SU-DHL-6 (cell line): ENCODE measurements around the gene CEP41.

Experiments used
- H2AFZ ChIP-seq: fragments of 200-600 bp; sonication (generic); 2 replicates; pipeline ENCODE4 v1.6.1; 2014; ENCODE audit warnings: low read depth, mild to moderate bottlenecking, moderate library complexity, mixed read lengths, antibody characterized with exemption, low read length; ENCODE audit not compliant: severe bottlenecking
- H3F3A ChIP-seq: fragments of 200-600 bp; shearing (Covaris generic); 2 replicates; pipeline ENCODE4 v1.6.0; 2016; ENCODE audit warnings: antibody characterized with exemption, mild to moderate bottlenecking; ENCODE audit not compliant: insufficient read depth
- H3K27ac ChIP-seq: fragments of 200-600 bp; sonication (generic); 2 replicates; pipeline ENCODE4 v1.5.1; 2016; ENCODE audit warnings: low read depth, mild to moderate bottlenecking, low read length, moderate library complexity, mixed read lengths
- H3K27me3 ChIP-seq: fragments of 200-600 bp; sonication (generic), shearing (Covaris generic); 2 replicates; pipeline ENCODE4 v1.6.0; 2014; ENCODE audit warnings: mild to moderate bottlenecking, low read length
- H3K36me3 ChIP-seq: fragments of 200-600 bp; sonication (generic); 2 replicates; pipeline ENCODE4 v1.6.1; 2014; ENCODE audit warnings: mild to moderate bottlenecking, low read length, mixed read lengths
- H3K4me2 ChIP-seq: fragments of 300-600, 200-600 bp; shearing (Covaris generic), sonication (generic); 2 replicates; pipeline ENCODE4 v1.6.0; 2014; ENCODE audit warnings: low read length, low read depth, mild to moderate bottlenecking; ENCODE audit not compliant: poor library complexity, severe bottlenecking
- H3K4me3 ChIP-seq: fragments of 200-600 bp; sonication (generic); 2 replicates; pipeline ENCODE4 v1.5.1; 2014; ENCODE audit warnings: antibody characterized with exemption, low read length, mild to moderate bottlenecking, mixed read lengths; ENCODE audit not compliant: insufficient read depth, poor library complexity, severe bottlenecking
- H3K79me2 ChIP-seq: fragments of 200-600 bp; sonication (generic); 2 replicates; pipeline ENCODE4 v1.6.1; 2014; ENCODE audit warnings: mild to moderate bottlenecking, low read length, moderate library complexity; ENCODE audit not compliant: insufficient read depth
- H3K9ac ChIP-seq: fragments of 200-600 bp; sonication (generic); 2 replicates; pipeline ENCODE4 v1.7.0; 2014; ENCODE audit warnings: mild to moderate bottlenecking, low read length
- H3K9me2 ChIP-seq: fragments of 200-600 bp; sonication (generic); replicated peaks from 2 replicates; pipeline ENCODE4 v1.6.1; 2014; ENCODE audit warnings: low read length; ENCODE audit not compliant: insufficient read depth
- H3K9me3 ChIP-seq: fragments of 200-600 bp; sonication (generic); 2 replicates; pipeline ENCODE4 v1.6.1; 2014; ENCODE audit warnings: low read length, mixed read lengths; ENCODE audit not compliant: insufficient read depth
- H4K20me1 ChIP-seq: fragments of 200-600 bp; sonication (generic); 2 replicates; pipeline ENCODE4 v1.6.1; 2014; ENCODE audit warnings: low read depth, mild to moderate bottlenecking, antibody characterized with exemption, low read length, moderate library complexity, mixed read lengths
- EZH2phosphoT487 ChIP-seq: fragments of 200-600 bp; sonication (generic), shearing (Covaris generic); conservative IDR thresholded peaks from 2 replicates; pipeline ENCODE4 v1.6.1; 2018; ENCODE audit warnings: mild to moderate bottlenecking, antibody characterized with exemption, low read length, moderate library complexity, mixed read lengths
- TF ChIP-seq, protein P1 (sequence below): fragments of 200-600 bp; sonication (generic); IDR thresholded peaks from one replicate; pipeline ENCODE4 v1.5.1; 2017; ENCODE audit warnings: antibody characterized with exemption, mild to moderate bottlenecking, low read length, moderate library complexity; ENCODE audit not compliant: insufficient read depth, poor library complexity, severe bottlenecking

The CEP41 gene

DNA sequence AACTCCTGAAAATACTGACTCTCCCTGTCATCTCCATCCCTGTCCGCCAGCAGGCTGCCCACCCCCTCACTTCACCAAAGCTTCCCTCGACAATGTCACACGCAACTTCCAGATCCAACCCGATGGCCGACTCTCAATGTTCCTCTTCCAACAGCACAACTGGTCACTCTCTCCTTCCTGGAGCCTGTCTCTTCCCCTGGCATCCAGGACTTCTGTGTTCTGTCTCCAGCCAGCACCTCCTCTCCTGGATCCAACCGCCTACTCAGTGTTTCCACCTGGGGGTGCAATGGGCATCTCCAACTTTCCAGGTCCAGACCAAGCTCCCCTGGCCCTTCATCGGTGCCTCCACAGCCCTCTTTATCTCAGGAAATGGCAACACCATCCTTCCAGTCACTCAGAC is 87.6 kb downstream of the CEP41 start:
- H2AFZ ChIP-seq, result no peak overlapping the region
- no peaks in the 10 kb centered on the region for H3K36me3 ChIP-seq
- H4K20me1 ChIP-seq, result no peaks in the 10 kb centered on the region
- TF ChIP-seq EZH2phosphoT487, result no peak
- TF ChIP-seq, protein P1, sequence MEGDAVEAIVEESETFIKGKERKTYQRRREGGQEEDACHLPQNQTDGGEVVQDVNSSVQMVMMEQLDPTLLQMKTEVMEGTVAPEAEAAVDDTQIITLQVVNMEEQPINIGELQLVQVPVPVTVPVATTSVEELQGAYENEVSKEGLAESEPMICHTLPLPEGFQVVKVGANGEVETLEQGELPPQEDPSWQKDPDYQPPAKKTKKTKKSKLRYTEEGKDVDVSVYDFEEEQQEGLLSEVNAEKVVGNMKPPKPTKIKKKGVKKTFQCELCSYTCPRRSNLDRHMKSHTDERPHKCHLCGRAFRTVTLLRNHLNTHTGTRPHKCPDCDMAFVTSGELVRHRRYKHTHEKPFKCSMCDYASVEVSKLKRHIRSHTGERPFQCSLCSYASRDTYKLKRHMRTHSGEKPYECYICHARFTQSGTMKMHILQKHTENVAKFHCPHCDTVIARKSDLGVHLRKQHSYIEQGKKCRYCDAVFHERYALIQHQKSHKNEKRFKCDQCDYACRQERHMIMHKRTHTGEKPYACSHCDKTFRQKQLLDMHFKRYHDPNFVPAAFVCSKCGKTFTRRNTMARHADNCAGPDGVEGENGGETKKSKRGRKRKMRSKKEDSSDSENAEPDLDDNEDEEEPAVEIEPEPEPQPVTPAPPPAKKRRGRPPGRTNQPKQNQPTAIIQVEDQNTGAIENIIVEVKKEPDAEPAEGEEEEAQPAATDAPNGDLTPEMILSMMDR, result no peak
- no peak overlapping the region for H3K27ac ChIP-seq
- H3K9me2 ChIP-seq, result no peaks in the 10 kb centered on the region
- H3K79me2 ChIP-seq, result no peaks in the 10 kb centered on the region
- no peak overlapping the region for H3K4me2 ChIP-seq
- no peak overlapping the region for H3K4me3 ChIP-seq
- no peak overlapping the region for H3K9ac ChIP-seq
- no peaks in the 10 kb centered on the region for H3K27me3 ChIP-seq
- H3F3A ChIP-seq, result no peaks in the 10 kb centered on the region
- no peaks in the 10 kb centered on the region for H3K9me3 ChIP-seq

GRCh38 chr7:130352194-130353074 is 88.4 kb downstream of the CEP41 start:
- no peak overlapping the region for H2AFZ ChIP-seq
- H3K27me3 ChIP-seq, result no peaks in the 10 kb centered on the region
- no peak overlapping the region for H3K4me3 ChIP-seq
- H3K4me2 ChIP-seq, result no peak overlapping the region
- H3K36me3 ChIP-seq, result no peaks in the 10 kb centered on the region
- H3F3A ChIP-seq, result no peaks in the 10 kb centered on the region
- no peaks in the 10 kb centered on the region for H3K79me2 ChIP-seq
- no peaks in the 10 kb centered on the region for H4K20me1 ChIP-seq
- H3K9me2 ChIP-seq, result no peaks in the 10 kb centered on the region
- H3K9ac ChIP-seq, result no peak overlapping the region
- TF ChIP-seq, protein P1, result no peak
- no peak for TF ChIP-seq EZH2phosphoT487
- no peak overlapping the region for H3K27ac ChIP-seq
- H3K9me3 ChIP-seq, result no peaks in the 10 kb centered on the region

GRCh38 chr7:130351791-130352090 is 89.1 kb downstream of the CEP41 start:
- Histone ChIP-seq H3F3A (no peaks in the 10 kb centered on the region), H2AFZ (no peak overlapping the region), H3K9me2 (no peaks in the 10 kb centered on the region), H3K36me3 (no peaks in the 10 kb centered on the region), H3K9me3 (no peaks in the 10 kb centered on the region), H3K9ac (no peak overlapping the region), H3K4me2 (no peak overlapping the region), H3K27ac (no peak overlapping the region), H4K20me1 (no peaks in the 10 kb centered on the region), H3K79me2 (no peaks in the 10 kb centered on the region), H3K27me3 (no peaks in the 10 kb centered on the region), H3K4me3 (no peak overlapping the region)
- TF ChIP-seq, protein P1, result no peak
- TF ChIP-seq EZH2phosphoT487, result no peak
